GM18873 (cell line): ENCODE results near the gene STK32C.

ENCODE experiments used
- ATAC-seq: cut with Tn5 transposase; IDR thresholded peaks from one replicate; pipeline ENCODE4 v1.9.1; 2021; ENCODE audit warnings: mild to moderate bottlenecking, moderate library complexity, moderate number of reproducible peaks; ENCODE audit not compliant: unreplicated experiment, low FRiP score

The STK32C gene

GRCh38 chr10:132192076-132192975 is 115.4 kb downstream of the STK32C start:
- no peak for ATAC-seq

DNA sequence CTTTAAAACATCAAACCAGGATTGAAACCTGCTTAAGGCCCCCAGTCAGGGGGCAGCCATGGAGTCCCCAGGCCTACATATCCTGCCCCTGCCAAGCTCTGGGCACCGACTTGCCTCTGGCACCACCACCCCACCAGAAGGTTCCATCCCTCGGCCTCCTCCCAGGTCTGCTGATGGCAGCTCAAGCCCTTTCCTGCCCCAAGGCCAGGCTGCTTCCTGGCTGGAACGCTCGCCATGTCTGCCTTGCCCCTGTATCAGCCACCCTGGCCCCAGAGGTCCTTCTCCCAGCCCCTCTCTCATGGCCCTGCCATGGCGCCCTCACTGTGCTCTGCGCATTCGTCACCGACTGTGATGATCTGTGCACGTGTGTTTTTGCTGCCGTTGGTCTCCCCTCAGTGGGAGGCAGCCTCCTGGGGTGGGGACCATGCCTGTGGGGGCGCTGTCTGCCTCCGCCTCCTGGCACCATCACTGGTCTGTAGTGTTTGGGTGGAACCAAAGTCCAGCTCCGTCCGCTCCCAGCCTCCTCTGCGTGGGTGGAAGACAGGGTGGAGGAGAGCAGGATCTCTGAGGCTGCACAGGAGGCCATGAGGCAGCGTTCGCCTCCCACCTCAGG is 117.8 kb downstream of the STK32C start:
- ATAC-seq = no peak

DNA sequence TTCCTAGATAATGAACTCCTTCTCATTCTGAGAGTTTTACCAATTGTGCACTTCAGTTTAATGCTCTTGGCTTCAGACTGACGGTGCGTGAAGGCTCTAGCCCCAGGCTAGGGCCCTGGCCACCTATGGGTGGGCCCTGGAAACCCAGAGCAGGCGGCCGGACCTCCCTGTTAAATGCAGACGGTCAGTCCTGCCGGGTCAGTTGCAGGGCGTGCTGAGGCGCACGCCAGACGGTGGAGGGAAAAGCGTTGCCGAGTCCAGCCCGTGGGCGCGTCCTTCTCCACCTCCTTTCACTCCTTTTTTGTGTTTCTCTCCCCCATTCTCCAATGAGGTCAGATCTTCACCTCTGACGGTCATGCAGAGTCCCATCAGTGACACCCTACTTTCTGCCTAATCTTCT is 118.7 kb downstream of the STK32C start:
- ATAC-seq = no peak

DNA sequence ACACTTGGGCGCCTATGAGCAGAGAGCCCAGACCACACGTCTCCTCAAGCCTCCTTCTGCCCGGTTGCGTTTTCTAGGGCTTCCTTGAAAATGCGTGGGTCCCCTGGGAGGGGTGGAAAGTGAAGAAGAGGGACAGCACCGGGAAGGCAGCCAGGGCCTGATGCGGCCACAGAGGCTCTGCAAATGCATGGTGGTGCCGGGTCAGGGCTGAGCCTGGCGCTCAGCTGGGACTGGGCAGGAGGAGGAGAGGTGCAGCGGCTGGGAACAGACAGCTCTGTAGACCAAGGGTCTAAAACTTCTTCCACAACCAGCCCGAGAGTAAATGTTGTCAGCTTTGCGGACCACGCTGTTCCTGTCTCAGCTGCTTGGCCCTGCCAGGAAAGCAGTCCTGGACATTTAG is 119.4 kb downstream of the STK32C start:
- ATAC-seq = no peak

- ATAC-seq = no peak
Measured at GRCh38 chr10:132187430-132188138, 120.2 kb downstream of the STK32C start.

DNA sequence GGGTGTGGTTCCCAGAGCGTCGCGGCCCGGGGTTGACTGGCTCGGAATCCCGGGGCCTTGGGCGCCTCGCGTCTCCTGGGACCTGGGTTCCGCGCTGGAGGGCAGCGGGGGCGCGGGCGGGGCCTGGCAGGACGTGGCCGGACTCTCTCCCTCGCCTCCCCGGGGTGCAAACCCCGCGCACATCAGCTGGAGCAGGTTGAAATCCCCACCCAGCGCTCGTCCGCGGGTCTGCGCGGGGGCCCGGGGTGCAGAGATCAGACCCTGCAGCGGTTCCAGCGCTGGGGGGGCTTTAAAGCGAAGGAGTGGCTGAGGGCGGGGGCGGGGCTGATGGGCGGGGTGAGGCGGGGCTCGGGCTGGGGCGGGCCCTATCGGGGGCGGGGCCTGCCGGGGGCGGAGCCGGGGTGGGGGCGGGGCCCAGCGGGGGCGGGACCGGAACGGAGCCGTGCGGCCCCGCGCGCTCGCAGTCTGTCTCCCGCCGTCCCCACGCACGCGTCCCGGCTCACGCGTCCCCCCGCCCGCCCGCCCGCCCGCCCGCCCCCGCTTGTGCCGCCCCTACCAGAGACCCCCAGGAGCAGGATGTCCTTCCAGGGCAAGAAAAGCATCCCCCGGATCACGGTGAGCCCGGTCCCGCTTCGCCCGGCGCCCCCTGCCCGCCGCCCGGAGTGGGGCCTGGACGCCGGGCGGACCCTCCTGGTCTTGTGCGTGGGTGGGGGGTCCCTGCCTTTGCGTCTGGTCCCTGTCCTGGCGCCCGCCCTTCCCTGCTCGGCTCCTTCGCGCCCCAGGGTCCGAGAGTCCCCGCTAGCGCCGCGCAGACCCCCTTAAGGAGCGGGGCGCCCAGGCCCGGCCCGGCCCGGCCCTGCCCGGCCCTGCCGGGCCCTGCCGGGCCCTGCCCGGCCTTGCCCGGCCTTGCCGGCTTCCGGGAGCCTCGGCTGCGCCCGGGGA is 121.0 kb downstream of the STK32C start, which contains the start of gene DPYSL4:
Gene DPYSL4, plus strand, starts transcription at position 461 of the 942 bp plus-strand sequence. Its CDS starts 116 bp downstream, at position 577.
- ATAC-seq = no peak

DNA sequence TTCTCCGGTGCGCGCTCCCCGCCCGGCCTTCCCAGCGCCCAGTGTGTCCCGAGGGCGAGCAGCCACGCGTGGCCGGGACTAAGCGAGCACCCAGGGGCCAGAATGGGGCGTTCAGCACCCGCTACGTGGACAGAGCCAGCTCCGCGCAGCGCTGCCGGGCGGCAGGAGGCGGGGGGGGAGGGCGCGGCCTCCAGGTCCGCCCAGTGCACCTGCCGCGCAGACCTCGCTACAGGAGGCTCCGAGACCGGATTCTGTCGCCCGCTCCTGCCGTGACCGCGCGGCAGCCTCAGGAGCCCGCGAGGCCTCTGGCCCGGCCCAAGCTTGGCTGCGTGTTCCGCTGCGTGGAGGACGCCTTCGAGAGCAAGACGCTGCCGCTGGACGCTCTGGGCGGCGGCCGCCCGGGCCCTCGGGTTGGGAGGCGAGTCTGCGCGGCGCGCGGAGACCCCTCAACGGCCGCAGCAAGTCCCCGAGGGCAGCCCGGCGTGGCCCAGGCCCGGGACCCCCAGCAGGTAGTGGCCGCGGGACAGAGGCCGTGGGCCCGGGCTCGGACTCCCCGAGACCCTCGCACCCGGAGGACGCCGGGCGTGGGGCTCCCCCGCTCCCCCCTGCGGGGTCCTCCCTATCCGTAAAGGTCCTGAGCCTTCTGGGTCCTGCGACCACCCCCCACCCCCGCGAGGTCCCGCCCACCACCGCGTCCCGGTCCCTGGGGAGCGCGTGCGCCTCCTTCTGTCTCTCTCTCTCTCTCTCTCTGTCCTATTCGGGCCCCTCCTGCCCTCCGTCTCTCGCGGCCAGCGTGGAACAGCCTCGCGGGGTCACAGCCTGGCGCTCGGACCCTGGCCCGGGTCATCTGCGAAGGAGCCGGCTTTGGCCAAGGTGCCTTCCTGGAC is 121.9 kb downstream of the STK32C start:
- no peak for ATAC-seq

DNA sequence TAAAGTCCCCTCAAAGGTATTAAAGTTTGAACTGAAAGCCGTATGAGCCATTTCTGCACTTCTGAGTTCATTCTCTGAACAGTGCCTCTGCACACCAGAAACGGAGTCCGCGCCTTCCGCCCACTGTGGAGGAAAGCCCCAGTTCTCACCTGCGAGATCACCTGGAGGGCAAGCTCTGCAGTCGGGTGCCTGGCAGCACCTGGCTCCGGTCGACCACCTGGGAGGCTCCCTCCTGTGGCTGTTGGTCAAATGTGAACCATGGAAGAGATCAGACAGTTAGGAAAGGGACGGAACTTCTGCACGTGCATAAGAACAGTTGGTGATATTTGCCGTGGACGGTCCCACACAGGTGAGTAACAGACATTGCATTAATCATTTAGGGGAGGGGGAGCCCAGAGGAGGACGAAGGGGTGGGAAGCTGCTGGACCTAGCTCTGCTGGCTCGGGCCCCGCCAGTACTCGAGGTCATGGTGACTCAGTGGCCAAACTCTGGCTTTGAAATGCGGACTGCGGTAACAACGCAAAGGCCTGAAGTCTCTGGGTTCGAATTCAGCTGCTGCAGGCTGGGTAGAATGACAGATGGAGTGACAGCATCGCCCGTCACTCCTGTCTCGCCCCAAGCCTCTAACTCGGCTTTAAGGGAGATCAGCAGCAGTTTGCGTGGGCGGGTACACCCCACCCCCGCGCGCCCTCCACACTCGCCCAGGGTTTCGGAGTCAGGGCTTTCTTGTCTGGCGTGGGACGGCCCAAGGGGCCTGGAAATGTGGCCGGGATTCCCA is 122.7 kb downstream of the STK32C start:
- ATAC-seq = no peak

DNA sequence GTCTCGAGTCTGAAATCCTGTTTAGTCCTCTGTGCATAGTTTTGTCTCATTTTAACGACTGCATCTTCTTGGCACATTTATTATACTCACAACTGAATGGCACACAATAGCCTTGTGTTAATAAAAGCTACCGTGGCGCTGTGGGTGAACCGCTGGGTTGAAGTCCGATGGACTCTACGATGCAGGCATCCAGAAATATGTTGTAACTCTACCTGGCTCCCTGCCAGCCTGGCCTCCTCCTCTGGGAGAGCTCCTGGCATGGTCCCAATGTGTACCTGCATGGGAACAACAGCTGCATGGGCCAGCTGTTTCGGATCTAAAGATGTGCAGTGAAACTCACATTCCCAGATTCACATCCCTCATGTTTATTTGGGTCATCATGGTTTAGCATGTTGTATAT is 124.7 kb downstream of the STK32C start:
- no peak for ATAC-seq

DNA sequence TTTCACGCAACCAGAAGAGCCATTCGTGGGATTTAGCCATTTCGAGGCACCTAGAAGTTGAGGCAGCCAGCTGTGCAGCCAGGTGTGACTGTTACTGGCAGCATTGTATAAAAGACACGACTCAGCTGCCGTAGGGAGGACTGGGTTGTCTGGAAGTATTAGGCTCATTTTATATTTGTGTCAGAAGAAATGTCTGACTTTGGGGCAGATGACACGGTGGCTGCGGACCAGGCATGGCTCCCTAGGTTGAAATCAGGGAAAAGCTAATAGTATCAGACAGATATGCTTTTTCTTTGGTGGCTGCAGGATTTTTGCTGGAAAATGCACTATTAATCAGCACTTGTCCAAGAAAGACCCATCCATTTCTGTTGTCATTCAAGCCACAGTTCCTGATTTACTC is 125.2 kb downstream of the STK32C start:
- ATAC-seq = no peak

DNA sequence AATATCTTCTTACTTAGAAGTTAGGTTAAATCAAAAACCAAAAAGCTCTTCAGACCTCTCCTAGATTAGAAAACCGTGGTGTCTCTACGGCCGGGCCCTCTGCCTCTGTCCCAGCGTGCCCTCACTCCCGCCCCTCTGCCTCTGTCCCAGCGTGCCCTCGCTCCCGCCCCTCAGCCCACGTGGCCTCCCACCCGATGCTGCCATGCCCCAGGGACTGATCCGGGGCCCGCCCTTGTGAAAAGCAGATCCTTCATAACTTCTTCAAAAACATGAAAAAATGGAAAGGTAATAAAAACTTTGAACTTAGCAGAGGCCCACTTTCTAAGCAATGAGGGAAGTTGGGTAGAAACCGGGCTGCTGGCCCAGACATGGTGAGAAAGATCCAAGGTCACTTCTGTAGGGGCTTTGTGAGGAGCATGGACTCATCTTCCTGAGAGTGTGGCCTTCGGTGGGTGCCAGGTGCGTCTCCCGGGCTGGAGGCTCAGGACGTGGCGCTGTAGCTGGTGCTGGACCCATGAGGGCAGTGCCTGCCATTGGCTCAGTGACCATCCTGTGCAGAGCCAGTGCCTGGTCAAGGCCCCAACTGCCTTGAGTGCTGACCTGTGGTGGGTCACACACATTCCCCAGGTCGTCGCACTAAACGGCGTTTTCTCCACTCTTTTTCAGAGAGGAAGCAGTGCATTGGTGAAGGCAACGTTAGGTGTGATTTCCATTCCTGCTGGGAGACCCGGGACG is 125.9 kb downstream of the STK32C start:
- no peak for ATAC-seq

GRCh38 chr10:132180736-132181135 is 127.0 kb downstream of the STK32C start:
- ATAC-seq = no peak

DNA sequence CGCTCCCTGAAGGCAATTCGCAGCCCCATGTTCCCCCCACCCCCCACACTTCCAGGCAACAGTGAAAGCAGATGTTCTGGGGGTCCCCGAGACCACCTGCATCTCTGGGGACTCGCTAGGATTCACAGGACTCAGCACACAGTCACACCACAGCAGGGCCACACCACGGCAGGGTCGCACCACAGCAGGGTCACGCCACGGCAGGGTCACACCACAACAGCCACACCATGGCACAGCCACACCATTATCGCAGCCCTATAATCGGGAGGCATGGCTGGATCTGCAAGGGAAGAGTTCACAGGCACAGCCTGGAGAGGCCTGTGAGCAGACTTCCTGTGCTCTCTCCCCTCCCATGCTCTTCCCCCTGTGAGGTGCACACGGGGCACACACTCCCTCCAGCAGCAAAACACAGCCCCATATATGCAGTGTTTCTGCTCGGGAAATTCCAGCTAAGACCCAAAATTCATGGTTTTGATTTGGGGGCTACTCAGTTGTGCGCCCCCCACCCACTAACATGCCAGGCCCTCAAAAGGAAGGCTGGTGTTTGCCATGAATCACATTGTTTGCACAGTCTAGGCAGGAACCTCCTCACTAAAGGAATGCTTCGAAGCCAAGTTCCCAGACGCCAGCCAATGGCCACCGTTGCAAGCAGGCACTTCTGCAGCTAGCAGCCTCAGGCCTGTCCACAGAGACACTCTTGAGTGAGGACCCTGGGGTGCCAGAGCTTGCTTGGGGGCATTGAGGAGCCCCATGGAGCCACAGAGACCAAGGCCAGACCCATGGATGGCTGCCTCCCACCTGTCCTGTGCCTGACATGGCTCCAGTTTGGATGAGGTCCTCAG is 128.0 kb downstream of the STK32C start:
- no peak for ATAC-seq

DNA sequence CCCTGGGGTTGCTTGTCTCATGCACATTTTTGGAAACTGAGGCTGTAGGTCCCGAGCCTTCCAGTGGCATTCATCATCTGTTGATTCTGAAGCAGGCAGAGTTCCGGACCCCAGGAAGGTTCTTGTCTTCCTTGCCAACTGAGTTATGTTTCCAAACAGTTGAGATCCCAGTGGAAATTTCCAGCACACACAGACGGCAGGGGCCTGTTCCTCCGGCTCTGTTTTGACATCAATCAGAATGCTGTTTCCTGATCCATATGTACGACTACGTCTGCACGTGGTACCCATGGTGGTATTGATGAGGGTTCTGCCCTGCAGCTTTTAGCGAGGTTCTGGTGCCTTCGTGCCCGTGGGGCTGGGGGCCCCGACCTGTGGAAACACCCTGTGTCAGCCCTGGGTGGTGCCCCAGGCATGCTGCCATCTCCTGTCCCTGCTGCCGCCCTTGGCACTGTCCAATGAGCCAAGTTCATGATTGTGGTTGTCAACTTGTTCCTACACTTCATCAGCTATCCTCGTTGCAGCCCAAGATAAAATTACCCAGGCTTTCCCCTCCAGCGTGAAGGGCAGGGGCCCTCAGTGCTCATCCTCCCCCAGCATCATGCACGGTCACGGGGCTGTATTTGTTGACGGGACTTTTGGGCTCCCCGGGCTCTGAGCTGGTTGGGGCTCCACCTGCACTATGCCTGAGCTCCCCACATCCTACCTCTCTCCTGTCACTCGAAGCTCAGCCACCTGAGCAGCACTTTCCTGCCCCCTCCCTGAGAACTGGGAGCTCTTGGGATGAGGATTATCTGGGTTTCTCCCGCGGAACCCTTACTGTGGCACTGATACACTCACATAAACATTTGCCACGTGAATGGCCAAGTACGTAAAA is 128.8 kb downstream of the STK32C start:
- no peak for ATAC-seq

DNA sequence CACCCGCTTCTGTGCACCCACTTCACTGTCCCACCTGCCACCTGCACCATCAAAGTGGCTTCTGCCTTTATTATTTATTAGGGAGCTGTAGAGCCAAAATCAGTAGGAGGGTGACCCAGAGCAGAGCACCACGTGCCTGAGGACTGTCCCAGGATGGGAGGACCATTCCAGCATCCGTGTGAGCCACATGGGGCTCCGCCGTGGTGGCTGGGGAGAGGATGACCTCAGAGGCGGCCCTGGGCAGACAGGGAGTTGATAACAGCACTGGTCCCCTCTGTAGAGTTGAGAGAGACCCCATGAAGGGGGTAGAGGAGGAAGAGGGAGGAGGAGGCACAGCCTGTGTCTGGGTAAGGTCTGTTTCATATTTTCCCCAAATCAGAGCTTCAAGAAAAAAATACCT is 129.7 kb downstream of the STK32C start:
- no peak for ATAC-seq
